HCT116 (cell line): ENCODE measurements around the gene ENOX1.

Source experiments
- EZH2 ChIP-seq: fragments of 200-600 bp; sonication (generic); IDR thresholded peaks from 2 replicates; pipeline ENCODE4 v1.6.1; 2017; ENCODE audit warnings: antibody characterized with exemption, mixed run types
- POLR2AphosphoS5 ChIP-seq: IDR thresholded peaks from 2 replicates; pipeline ENCODE4 v1.6.1; 2011; ENCODE audit warnings: mild to moderate bottlenecking, low read depth, low read length, moderate library complexity
- SRF ChIP-seq: IDR thresholded peaks from 2 replicates; pipeline ENCODE4 v1.6.1; 2012; ENCODE audit warnings: low read depth
- TF ChIP-seq, protein P1 (sequence below), 3 experiments: fragments of 200-600 bp in 1 of 3; sonication (generic) in 1 of 3; IDR thresholded peaks in 2 of 3; conservative IDR thresholded peaks in 1 of 3; 2 replicates each; pipeline ENCODE4 v1.5.1; 2012 to 2017; ENCODE audit warnings: low read depth in 2 of 3, low read length in 2 of 3, antibody characterized with exemption in 1 of 3, borderline replicate concordance in 1 of 3, control low read depth in 1 of 3, mild to moderate bottlenecking in 1 of 3, mixed read lengths in 1 of 3, mixed run types in 1 of 3, moderate library complexity in 1 of 3; ENCODE audit not compliant: insufficient read depth in 1 of 3
- TF ChIP-seq, protein P2 (sequence below): IDR thresholded peaks from 2 replicates; pipeline ENCODE4 v1.6.1; 2012

DNA sequence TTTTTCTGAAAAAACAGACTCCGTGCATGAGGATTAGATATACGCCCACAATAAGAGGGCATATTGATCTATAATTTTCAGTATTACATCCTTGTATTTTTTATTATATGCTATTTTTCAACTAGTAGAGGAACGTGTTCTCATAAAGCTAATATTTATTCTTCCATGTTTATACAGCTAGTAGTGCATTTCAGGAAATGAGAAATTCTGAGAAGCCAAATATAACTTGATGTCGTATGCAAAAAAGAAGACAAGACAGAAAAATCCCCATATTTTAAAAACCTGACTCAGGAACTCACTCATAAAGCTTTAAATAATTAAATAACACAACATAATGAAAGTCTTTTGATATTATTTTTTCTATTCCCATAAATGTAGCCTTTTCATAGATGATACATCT is 308.6 kb downstream of the ENOX1 start:
- TF ChIP-seq POLR2AphosphoS5 (no peak), SRF (no peak), EZH2 (no peak)
- TF ChIP-seq, protein P1, sequence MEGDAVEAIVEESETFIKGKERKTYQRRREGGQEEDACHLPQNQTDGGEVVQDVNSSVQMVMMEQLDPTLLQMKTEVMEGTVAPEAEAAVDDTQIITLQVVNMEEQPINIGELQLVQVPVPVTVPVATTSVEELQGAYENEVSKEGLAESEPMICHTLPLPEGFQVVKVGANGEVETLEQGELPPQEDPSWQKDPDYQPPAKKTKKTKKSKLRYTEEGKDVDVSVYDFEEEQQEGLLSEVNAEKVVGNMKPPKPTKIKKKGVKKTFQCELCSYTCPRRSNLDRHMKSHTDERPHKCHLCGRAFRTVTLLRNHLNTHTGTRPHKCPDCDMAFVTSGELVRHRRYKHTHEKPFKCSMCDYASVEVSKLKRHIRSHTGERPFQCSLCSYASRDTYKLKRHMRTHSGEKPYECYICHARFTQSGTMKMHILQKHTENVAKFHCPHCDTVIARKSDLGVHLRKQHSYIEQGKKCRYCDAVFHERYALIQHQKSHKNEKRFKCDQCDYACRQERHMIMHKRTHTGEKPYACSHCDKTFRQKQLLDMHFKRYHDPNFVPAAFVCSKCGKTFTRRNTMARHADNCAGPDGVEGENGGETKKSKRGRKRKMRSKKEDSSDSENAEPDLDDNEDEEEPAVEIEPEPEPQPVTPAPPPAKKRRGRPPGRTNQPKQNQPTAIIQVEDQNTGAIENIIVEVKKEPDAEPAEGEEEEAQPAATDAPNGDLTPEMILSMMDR (IDR thresholded peaks at IDR 0.05 in 2 of 3, conservative IDR thresholded peaks at IDR 0.05 in 1 of 3; ENCODE audit: borderline replicate concordance in 1 of 3, insufficient read depth in 1 of 3, low read depth in 2 of 3, low read length in 2 of 3), result no peak
- TF ChIP-seq, protein P2, sequence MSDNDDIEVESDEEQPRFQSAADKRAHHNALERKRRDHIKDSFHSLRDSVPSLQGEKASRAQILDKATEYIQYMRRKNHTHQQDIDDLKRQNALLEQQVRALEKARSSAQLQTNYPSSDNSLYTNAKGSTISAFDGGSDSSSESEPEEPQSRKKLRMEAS, result no peak
